ENCODE measurements around the gene FGFR1OP2.

The FGFR1OP2 gene

DNA sequence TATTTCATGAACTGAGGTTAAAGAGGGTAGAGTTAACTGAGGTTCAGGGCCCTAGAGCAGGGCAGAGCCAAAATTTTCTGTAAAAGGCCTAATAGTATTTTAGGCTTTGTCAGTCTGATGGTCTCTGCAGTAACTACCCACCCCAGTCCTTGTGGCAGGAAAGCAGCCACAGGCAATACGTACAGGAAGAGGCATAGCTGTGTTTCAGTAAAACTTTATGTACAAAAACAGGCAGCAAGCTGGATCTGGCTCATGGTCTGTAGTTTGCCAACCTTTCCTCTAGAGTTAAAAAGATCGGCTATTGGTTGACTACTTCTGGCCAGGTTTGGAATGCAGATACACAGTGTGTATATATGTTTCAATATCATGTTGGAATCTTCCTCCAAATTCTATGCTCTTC is 58.7 kb downstream of the FGFR1OP2 start:
- Histone ChIP-seq H4K12ac (ENCODE audit: low read depth, low read length) (no peak overlapping the region), H2AK5ac (ENCODE audit: low read length) (no peak overlapping the region), H3K4ac (ENCODE audit: low read depth, low read length) (no peak overlapping the region), H3K14ac (ENCODE audit: low read length) (no peak overlapping the region), H3K9me3 (ENCODE audit: insufficient read depth, low read depth, low read length) (no peaks in the 10 kb centered on the region), H3K23ac (ENCODE audit: low read length) (no peak overlapping the region), H3K27ac (ENCODE audit: low read depth, low read length) (no peak overlapping the region), H2BK12ac (ENCODE audit: low read length) (no peak overlapping the region), H3K4me3 (ENCODE audit: low read depth, low read length) (no peak overlapping the region), H3K36me3 (ENCODE audit: control insufficient read depth in 1 of 2, insufficient read depth in 2 of 2, low read length in 2 of 2) (no peaks in the 10 kb centered on the region), H3K79me2 (ENCODE audit: control insufficient read depth, insufficient read depth, low read length, poor library complexity) (no peaks in the 10 kb centered on the region), H3K4me2 (ENCODE audit: low read length) (no peak overlapping the region), H3K27me3 (ENCODE audit: insufficient read depth, low read length) (no peaks in the 10 kb centered on the region), H2BK120ac (ENCODE audit: insufficient read depth, low read length, poor library complexity) (no peak overlapping the region), H2AFZ (ENCODE audit: insufficient read depth, low read length, poor library complexity) (no peak overlapping the region), H3K4me1 (ENCODE audit: control insufficient read depth in 1 of 2, insufficient read depth in 2 of 2, low read length in 2 of 2) (no peaks in the 10 kb centered on the region), H3K79me1 (ENCODE audit: low read length) (no peaks in the 10 kb centered on the region), H4K91ac (ENCODE audit: low read depth, low read length) (no peak overlapping the region), H3K9ac (ENCODE audit: low read length) (no peak overlapping the region), H2BK5ac (ENCODE audit: low read depth, low read length, poor library complexity) (no peak overlapping the region), H3K18ac (ENCODE audit: low read length) (no peak overlapping the region), H4K8ac (ENCODE audit: low read depth, low read length) (no peak overlapping the region)
- no peak for DNase-seq
- WGBS (ENCODE audit: extremely low coverage, insufficient coverage, insufficient read length): no CpG with 5 or more reads among the region's 2 CpGs

DNA sequence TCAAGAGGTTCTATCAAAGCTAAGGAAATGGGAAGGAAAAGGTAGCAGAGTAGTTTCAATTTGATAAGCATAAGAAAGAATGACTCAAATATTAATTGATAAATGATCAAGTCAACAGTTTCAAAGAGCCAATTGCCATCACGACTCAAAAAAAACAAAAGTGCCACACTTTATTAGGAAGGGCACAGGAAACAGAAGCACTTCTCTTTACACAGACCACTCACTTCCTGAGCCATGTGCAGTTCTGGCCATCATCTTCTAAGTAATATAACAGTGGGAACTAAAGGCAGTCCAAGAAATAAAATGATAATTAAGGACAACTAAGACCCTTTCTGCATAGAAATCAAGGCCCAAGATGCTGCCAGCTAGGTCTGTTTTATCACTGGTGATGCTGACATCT is 62.7 kb downstream of the FGFR1OP2 start:
- Histone ChIP-seq H4K12ac (ENCODE audit: low read depth, low read length) (no peak overlapping the region), H2BK12ac (ENCODE audit: low read length) (no peak overlapping the region), H4K91ac (ENCODE audit: low read depth, low read length) (no peak overlapping the region), H3K4me1 (ENCODE audit: control insufficient read depth in 1 of 2, insufficient read depth in 2 of 2, low read length in 2 of 2) (no peaks in the 10 kb centered on the region), H3K27me3 (ENCODE audit: insufficient read depth, low read length) (no peaks in the 10 kb centered on the region), H3K18ac (ENCODE audit: low read length) (no peak overlapping the region), H3K4me2 (ENCODE audit: low read length) (no peak overlapping the region), H2AK5ac (ENCODE audit: low read length) (no peak overlapping the region), H3K14ac (ENCODE audit: low read length) (no peak overlapping the region), H3K4ac (ENCODE audit: low read depth, low read length) (no peak overlapping the region), H3K79me2 (ENCODE audit: control insufficient read depth, insufficient read depth, low read length, poor library complexity) (no peaks in the 10 kb centered on the region), H2BK120ac (ENCODE audit: insufficient read depth, low read length, poor library complexity) (no peak overlapping the region), H3K9ac (ENCODE audit: low read length) (no peak overlapping the region), H2BK5ac (ENCODE audit: low read depth, low read length, poor library complexity) (no peak overlapping the region), H3K79me1 (ENCODE audit: low read length) (no peaks in the 10 kb centered on the region), H3K4me3 (ENCODE audit: low read depth, low read length) (no peak overlapping the region), H3K23ac (ENCODE audit: low read length) (no peak overlapping the region), H3K27ac (ENCODE audit: low read depth, low read length) (no peak overlapping the region), H3K9me3 (ENCODE audit: insufficient read depth, low read depth, low read length) (no peaks in the 10 kb centered on the region), H4K8ac (ENCODE audit: low read depth, low read length) (no peak overlapping the region), H3K36me3 (ENCODE audit: control insufficient read depth in 1 of 2, insufficient read depth in 2 of 2, low read length in 2 of 2) (no peaks in the 10 kb centered on the region), H2AFZ (ENCODE audit: insufficient read depth, low read length, poor library complexity) (no peak overlapping the region)
- DNase-seq: no peak
- WGBS (ENCODE audit: extremely low coverage, insufficient coverage, insufficient read length): no CpG with 5 or more reads among the region's 1 CpG

DNA sequence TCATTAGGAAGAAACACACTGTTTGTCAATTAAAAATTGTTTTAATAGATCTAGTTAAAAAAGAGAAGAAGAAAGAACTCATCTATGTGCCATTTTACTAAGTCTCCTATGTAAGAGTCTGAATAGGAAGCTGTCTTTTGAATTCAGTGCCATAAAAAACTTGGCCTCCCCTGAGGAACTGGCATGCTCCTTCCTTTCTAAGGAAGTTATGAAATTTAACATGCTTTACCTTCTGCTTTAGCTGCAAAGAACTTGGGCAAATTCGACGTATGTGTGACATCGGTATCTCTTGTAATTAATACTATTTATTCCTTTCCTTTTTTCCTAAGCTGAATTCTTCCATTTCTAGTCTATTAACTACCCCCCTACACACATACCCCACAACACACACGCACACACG is 63.4 kb downstream of the FGFR1OP2 start:
- Histone ChIP-seq H4K12ac (ENCODE audit: low read depth, low read length) (no peak overlapping the region), H2AFZ (ENCODE audit: insufficient read depth, low read length, poor library complexity) (no peak overlapping the region), H2AK5ac (ENCODE audit: low read length) (no peak overlapping the region), H3K36me3 (ENCODE audit: control insufficient read depth in 1 of 2, insufficient read depth in 2 of 2, low read length in 2 of 2) (no peaks in the 10 kb centered on the region), H2BK120ac (ENCODE audit: insufficient read depth, low read length, poor library complexity) (no peak overlapping the region), H3K4me2 (ENCODE audit: low read length) (no peak overlapping the region), H2BK5ac (ENCODE audit: low read depth, low read length, poor library complexity) (no peak overlapping the region), H3K9ac (ENCODE audit: low read length) (no peak overlapping the region), H3K4me3 (ENCODE audit: low read depth, low read length) (no peak overlapping the region), H3K27me3 (ENCODE audit: insufficient read depth, low read length) (no peaks in the 10 kb centered on the region), H3K79me2 (ENCODE audit: control insufficient read depth, insufficient read depth, low read length, poor library complexity) (no peaks in the 10 kb centered on the region), H3K18ac (ENCODE audit: low read length) (no peak overlapping the region), H2BK12ac (ENCODE audit: low read length) (no peak overlapping the region), H3K4ac (ENCODE audit: low read depth, low read length) (no peak overlapping the region), H3K23ac (ENCODE audit: low read length) (no peak overlapping the region), H4K91ac (ENCODE audit: low read depth, low read length) (no peak overlapping the region), H3K4me1 (ENCODE audit: control insufficient read depth in 1 of 2, insufficient read depth in 2 of 2, low read length in 2 of 2) (no peaks in the 10 kb centered on the region), H3K9me3 (ENCODE audit: insufficient read depth, low read depth, low read length) (no peaks in the 10 kb centered on the region), H3K14ac (ENCODE audit: low read length) (no peak overlapping the region), H4K8ac (ENCODE audit: low read depth, low read length) (no peak overlapping the region), H3K27ac (ENCODE audit: low read depth, low read length) (no peak overlapping the region), H3K79me1 (ENCODE audit: low read length) (no peaks in the 10 kb centered on the region)
- no peak for DNase-seq
- 100% methylated on average over 2 of the region's 5 CpGs for WGBS (ENCODE audit: extremely low coverage, insufficient coverage, insufficient read length)

DNA sequence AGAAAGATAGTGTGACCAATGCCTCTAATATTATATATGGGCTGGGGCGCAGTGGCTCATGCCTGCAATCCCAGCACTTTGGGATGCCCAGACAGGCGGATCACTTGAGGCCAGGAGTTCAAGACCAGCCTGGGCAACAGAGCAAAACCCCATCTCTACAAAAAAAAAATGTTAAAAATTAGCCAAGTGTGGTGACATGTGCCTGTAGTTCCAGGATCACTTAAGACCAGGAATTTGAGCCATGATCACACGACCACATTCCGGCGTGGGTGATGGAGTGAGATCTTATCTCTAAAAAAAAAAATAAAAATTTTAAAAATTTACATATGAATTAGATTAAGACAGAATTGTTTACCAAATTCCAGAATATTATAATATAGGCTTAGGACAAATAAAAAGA is 63.9 kb downstream of the FGFR1OP2 start:
- no peak overlapping the region for H4K8ac ChIP-seq (ENCODE audit: low read depth, low read length)
- H3K4me2 ChIP-seq (ENCODE audit: low read length): no peak overlapping the region
- H2AFZ ChIP-seq (ENCODE audit: insufficient read depth, low read length, poor library complexity): no peak overlapping the region
- no peak overlapping the region for H2AK5ac ChIP-seq (ENCODE audit: low read length)
- no peak overlapping the region for H4K91ac ChIP-seq (ENCODE audit: low read depth, low read length)
- no peak overlapping the region for H4K12ac ChIP-seq (ENCODE audit: low read depth, low read length)
- no peak overlapping the region for H3K14ac ChIP-seq (ENCODE audit: low read length)
- no peaks in the 10 kb centered on the region for H3K79me1 ChIP-seq (ENCODE audit: low read length)
- no peak overlapping the region for H3K23ac ChIP-seq (ENCODE audit: low read length)
- no CpG with 5 or more reads among the region's 5 CpGs for WGBS (ENCODE audit: extremely low coverage, insufficient coverage, insufficient read length)
- H2BK120ac ChIP-seq (ENCODE audit: insufficient read depth, low read length, poor library complexity): no peak overlapping the region
- H2BK5ac ChIP-seq (ENCODE audit: low read depth, low read length, poor library complexity): no peak overlapping the region
- no peaks in the 10 kb centered on the region for H3K36me3 ChIP-seq (ENCODE audit: control insufficient read depth in 1 of 2, insufficient read depth in 2 of 2, low read length in 2 of 2)
- no peak overlapping the region for H3K27ac ChIP-seq (ENCODE audit: low read depth, low read length)
- H3K4ac ChIP-seq (ENCODE audit: low read depth, low read length): no peak overlapping the region
- H3K18ac ChIP-seq (ENCODE audit: low read length): no peak overlapping the region
- H3K9ac ChIP-seq (ENCODE audit: low read length): no peak overlapping the region
- H3K79me2 ChIP-seq (ENCODE audit: control insufficient read depth, insufficient read depth, low read length, poor library complexity): no peaks in the 10 kb centered on the region
- no peaks in the 10 kb centered on the region for H3K27me3 ChIP-seq (ENCODE audit: insufficient read depth, low read length)
- no peak overlapping the region for H2BK12ac ChIP-seq (ENCODE audit: low read length)
- no peak overlapping the region for H3K4me3 ChIP-seq (ENCODE audit: low read depth, low read length)
- DNase-seq: peak in 1 of 2 donors; percentile 41
- H3K4me1 ChIP-seq (ENCODE audit: control insufficient read depth in 1 of 2, insufficient read depth in 2 of 2, low read length in 2 of 2): no peaks in the 10 kb centered on the region
- no peaks in the 10 kb centered on the region for H3K9me3 ChIP-seq (ENCODE audit: insufficient read depth, low read depth, low read length)
